Activated CD4-positive, alpha-beta T cell treated with anti-CD3 and anti-CD28 coated beads, Interleukin-2, amount 50 U/mL, for 24 hours (primary cell): ENCODE data around the gene MYL6.
A peak's percentile ranks its signal among the peaks of the same experiment; 100 is the strongest.
"Not testable (repeated sequence)": the region's sequence is repeated elsewhere in the genome, so short reads cannot be mapped to it uniquely, and the experiment has no call there.

ENCODE experiments used
- DNase-seq, 2 donors: peaks; one replicate each; pipeline ENCODE4 v3.0.0-alpha.2; 2020; ENCODE audit warnings: low read depth in 1 of 2, low spot score in 1 of 2

The MYL6 gene

GRCh38 chr12:56158029-56158925 lies at the start of gene MYL6:
MYL6 (plus strand) TSS chr12:56158359; CDS start chr12:56158402, 43 bp downstream.
- peak; percentile 70 to 96 for DNase-seq

DNA sequence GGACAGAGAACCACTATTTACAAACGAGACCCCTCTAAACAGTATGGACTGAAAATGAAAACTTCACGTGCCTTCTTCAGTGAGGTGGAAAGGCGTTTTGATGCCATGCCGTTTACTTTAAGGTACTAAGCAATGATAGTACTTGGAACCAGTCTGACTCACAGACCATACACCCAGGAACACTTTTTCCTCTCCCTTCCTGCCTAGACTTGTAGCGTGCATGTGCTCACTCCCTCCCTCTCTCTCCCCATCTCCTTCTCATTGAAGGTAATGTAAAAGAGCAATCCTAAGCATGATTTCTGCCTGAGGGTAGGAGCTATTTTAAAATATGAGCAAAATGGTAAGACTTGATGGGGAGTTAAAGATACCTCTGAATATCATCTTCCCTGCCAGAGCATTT lies 47.6 kb upstream of the MYL6 start:
- DNase-seq = no peak

GRCh38 chr12:56114084-56114483 lies 44.1 kb upstream of the MYL6 start:
- DNase-seq = no peak

DNA sequence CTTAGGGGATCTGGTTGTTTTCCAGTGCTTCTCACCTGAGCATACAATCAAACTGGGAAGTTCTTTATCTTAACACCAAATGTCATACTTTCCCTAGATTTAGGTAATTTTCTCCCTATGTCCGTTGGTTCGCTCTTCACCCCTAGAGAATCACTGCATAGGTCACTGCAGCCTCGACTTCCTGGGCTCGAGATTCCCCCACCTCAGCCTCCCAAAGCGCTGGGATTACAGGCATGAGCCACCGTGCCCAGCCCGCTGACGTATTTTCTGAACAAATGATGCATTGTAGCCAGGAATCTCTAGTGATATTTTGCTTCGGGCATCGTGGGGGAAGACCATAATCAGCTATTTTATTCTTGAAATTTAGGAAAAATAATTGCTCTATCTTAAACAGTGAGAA lies 42.8 kb upstream of the MYL6 start:
- DNase-seq = no peak

DNA sequence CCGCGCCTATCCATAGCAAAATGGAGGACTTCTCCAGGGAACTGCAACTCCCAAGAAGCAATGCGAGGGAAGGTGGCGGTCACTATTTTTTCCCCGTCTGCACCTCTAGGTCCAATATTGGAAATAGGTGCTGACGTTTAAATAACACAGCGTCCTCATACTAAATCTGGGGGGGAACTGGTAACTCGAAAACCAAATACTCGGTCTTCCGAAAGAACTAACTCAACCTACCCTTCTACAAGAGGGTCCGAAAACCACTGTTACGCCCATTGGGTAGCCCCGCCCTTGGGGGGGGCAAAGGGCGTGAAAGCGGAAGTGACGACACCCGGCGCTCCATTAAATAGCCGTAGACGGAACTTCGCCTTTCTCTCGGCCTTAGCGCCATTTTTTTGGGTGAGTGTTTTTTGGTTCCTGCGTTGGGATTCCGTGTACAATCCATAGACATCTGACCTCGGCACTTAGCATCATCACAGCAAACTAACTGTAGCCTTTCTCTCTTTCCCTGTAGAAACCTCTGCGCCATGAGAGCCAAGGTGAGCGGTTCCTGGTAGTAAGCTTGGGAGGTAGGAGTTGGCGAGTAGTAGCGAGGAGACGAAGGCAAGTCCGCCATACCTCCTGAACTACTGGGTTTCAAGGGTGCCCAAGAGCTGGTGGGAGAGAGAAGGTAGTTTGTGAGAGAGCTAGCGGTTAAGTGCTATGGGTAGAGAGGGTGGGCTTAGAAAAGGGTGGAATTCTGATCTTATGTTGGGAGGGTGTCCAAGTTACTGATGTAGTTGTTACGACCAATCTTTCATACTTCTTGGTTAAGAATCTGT lies 41.7 kb upstream of the MYL6 start, which contains the start of gene RPL41:
Gene RPL41, plus strand, starts transcription at position 367 of the 815 bp plus-strand sequence.
- DNase-seq = peak; percentile 91 to 94

DNA sequence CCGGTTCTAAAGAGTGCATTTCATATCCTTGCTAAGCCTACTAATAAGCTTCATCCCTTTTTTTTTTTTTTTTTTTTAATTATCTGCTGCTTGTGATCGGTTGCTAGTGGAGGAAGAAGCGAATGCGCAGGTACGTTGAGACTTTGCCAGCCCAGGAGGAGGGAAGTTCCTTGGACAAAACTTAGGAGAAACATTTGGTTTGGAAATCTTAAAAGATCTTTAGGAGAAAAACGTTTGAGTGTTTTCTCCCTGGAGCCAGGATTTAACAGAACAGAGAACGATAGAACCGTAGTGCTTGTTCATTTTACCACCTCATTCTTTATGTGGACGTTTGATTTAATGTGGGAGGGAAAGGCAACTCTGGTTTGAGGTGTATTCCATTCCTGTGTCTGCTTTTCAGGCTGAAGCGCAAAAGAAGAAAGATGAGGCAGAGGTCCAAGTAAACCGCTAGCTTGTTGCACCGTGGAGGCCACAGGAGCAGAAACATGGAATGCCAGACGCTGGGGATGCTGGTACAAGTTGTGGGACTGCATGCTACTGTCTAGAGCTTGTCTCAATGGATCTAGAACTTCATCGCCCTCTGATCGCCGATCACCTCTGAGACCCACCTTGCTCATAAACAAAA lies 41.0 kb upstream of the MYL6 start:
- not testable (repeated sequence) for DNase-seq

- peak; percentile 93 to 100 for DNase-seq
Observed at GRCh38 chr12:56117778-56118687, 40.1 kb upstream of the MYL6 start, which contains the start of gene ZC3H10. ZC3H10 (plus strand) TSS chr12:56118266; CDS start chr12:56120563, 2,297 bp downstream.

DNA sequence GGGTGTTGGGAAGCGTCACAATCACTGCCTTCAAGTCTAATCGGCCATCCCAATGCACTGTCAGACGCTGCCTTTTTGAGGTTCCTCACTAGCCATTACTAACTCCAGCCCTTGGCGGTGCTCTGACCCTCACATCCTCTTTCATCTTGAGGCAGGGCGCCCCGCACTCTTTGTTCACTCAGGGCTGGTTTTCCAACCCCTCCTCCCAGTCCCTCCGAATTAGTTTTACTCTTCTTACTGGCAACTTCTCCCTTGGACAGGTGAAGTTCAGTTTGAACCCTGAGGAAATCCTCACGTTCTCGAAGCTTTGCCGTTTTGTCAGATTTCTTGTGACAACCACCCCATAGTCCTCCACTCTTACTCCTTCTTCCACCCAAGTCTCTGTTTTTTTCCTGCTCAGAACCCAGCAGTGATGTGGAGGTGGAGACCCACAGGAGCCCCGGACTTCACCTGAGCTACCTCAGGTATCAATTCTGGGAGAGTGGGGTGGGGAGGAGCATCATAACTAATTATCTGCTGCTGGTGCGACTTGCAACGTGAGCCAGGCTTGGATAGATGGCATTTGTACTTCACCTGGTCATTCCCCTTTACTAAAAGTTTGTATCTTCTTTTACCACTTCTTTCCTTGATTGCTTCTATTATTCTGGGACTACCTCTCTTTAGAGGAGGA lies 39.3 kb upstream of the MYL6 start:
- no peak for DNase-seq

DNA sequence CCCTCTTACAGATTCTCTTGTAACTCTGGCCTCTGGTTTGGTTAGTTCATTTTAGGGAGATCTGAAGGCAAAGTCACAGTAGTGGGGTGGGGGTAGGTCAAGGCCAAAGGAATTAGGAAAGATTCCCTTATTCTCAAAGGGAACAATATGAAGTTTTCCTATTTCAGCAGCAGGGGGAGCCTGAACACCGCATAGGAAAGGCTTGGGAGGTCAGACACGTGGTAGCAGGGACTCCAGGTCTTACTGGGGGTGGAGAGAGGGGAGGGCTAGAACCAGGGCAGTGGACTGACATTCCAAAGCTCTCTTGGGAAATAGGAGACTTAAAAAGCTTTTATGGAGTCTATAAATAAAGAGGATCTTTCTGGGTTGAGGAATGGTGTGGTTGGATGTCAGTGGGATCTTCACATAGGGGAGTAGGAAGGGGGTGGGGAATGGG lies 38.8 kb upstream of the MYL6 start:
- DNase-seq = peak in 1 of 2 donors; percentile 57

DNA sequence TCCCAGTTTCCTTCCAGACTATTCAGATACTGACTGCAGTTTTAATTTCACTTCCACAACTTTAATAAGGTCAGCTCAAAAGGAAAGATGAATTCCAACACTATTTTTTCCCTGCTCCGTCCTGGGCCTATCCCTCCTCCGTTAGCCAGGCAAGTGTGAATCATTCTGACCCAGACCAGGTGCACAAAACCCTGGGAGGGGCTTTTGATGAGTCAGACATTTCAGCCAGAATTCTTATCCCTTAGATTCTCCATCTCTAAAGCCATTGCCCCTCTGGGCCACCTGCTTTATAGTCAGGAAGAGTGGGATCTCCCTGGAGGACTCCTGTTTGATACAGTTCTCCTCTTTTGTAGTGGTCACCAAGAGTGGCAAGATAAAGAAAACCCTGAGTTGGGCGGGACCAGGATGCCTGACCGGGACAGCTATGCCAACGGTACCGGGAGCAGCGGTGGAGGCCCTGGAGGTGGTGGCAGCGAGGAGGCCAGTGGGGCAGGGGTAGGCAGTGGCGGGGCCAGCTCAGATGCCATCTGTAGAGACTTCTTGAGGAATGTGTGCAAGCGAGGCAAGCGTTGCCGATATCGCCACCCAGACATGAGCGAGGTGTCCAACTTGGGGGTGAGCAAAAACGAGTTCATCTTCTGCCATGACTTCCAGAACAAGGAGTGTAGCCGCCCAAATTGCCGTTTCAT lies 37.9 kb upstream of the MYL6 start:
- no peak for DNase-seq

GRCh38 chr12:56121204-56121870 lies 36.8 kb upstream of the MYL6 start:
- DNase-seq = no peak

DNA sequence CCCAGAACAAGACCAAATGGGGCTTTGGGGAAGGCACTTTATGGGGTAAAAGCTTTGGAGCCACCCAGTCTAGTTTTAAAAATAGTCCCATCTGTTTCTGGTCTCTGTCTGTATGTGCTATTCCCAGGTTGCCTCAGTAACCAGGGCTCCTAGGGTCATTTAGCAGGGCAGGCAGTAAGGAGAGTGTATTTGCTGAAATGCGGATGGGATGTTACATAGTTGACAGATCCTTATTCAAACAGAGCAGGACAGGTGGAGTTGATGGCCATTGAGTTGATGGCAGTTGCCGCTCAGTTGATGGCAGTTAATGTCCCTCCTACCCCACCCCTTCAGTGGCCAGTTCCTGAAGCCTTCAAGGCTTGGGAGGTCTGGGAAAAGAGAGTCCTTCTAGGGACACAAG lies 35.5 kb upstream of the MYL6 start:
- no peak for DNase-seq

DNA sequence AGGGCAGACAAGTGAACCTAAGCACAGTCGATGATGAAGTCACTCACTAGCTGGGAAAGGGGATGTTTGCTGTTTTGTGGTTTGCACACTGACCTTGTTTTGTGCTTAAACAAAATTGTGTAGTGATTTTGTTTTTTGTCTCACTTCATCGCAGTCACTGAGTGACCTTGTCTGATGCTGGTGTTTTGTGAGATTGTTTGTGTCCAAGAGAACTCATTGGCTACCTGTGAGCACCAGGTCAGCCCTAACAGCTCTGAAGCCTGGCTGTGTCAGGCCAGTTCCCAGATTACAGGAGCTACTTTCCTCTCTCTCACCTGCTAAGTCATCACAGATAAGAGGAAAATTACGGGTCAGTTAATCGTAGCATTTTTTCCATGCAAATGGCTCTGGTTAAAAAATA lies 34.0 kb upstream of the MYL6 start:
- DNase-seq = no peak

GRCh38 chr12:56126732-56127239 lies 31.4 kb upstream of the MYL6 start:
- no peak for DNase-seq

DNA sequence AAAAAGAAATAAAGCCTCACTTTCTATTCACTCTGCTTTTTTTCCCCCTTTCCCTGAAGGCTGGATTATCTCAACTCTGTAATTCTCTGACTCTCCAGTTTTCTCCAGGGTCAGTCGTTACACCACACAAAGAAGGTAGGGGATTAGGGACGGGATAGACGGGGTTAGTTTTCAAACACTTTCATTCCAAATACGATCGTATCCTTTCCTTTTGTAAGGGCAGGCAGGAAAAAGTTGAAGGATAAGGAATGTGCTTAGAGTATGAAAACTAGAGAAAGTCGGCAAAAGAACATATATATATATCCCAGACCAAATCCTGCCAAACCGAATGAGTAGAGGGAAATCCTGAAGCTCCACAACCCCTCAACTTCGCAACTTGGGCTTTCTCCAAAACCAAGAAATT lies 30.7 kb upstream of the MYL6 start:
- no peak for DNase-seq

DNA sequence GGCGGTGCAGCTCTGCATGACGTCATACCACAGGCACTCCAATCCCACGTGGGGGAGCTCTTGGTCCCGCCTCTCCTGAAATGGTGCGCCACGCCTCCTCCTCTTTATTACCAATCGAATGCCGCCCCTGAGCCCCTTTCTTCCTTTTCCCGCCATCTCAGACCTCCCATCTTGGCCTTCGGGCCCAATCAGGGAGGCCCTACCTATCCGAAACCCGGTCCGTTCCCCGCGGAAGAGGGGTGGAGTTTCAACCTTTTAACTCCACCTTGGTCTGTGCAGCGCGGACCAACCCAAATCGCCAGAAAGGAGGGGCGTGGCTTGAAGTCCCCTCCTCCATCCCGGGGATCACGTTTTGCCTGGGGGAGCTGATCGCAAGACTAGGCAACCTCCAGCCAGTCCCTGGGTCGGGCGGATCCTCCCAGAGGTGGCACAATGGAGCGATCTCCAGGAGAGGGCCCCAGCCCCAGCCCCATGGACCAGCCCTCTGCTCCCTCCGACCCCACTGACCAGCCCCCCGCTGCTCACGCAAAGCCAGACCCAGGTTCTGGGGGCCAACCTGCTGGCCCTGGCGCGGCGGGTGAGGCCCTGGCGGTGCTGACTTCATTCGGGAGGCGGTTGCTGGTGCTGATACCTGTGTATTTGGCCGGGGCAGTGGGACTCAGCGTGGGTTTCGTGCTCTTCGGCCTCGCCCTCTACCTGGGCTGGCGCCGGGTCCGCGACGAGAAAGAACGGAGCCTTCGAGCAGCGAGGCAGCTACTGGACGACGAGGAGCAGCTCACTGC lies 30.1 kb upstream of the MYL6 start, which contains the start of gene ESYT1:
Gene ESYT1, plus strand, starts transcription at position 380 of the 782 bp plus-strand sequence. Its CDS starts 53 bp downstream, at position 433.
- DNase-seq = peak; percentile 82 to 98

DNA sequence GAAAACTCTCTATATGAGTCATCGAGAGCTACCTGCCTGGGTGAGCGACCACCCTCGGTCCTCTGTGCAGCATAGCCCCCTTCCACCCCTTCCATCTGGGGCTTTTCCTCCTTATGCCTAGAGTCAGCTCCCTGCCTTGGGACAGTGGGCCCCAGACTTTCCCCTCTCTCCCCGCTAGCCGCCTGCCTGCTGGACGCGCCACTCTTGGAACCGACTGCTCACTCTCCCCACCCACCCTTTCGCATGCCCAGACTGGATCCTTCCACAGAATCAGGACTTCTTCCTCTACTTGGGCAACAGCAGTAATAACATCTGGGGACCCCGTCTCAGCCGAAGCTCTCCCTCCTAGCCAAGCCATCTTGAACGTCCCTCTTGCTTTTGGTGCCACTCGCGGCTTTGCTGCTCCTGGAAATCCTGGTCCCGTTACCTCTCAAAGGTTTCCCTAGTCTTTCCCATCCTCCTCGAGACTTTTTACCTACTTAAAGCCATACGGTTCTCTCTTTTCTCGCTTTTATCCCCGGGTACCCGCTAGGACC lies 29.4 kb upstream of the MYL6 start:
- no peak for DNase-seq
